ENCODE measurements around the gene TSPEAR.
A peak's percentile ranks its signal among the peaks of the same experiment; 100 is the strongest.
"Not testable (repeated sequence)": the region's sequence is repeated elsewhere in the genome, so short reads cannot be mapped to it uniquely, and the experiment has no call there.

The TSPEAR gene

DNA sequence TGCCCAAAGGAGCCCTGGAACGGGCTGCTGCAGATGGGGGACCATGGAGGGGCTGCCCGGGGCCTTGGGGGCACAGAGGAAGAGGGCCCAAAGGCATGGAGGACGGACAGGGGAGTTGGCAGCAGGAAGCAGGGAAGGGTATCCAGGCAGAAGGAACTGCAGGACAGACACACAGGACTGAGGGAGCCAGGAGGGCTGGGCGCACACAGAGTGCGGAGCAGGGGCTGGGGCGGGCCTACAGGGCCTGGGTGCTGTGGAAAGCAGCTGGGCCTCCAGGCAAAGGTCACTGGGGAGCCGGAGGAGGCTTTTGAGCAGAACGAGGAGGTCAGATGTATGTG is 199.5 kb downstream of the TSPEAR start:
- no peak for DNase-seq

DNA sequence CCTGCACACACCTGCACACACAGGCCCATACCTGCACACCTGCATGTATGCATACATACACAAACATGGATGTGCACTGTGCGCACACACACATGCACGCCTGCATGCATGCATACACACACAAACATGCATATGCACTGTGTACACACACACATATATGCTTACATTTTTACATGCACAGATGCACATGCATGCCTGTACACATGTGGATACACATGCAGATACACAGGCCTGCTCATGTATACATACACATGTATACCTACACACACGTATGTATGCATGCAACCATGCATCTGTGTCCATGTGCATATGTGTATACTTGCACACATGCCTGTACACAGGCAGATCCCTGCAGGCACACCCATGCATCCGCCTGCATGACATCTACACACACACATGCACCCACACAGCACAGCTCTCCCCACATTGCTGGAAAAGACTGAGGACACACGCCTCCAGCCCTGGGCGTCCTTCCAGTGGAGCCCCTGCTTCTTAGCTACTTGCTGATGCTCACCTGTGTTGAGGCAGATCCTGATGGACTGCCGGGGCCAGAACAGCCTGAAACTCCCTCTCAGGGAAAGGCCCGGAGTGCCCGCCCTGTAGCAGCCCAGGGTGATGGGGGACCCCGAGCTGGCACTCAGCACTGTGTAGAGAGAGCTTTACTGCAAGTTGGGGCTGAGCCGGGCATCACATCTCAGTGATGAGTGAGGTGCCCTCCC is 200.0 kb downstream of the TSPEAR start:
- no peak for DNase-seq

DNA sequence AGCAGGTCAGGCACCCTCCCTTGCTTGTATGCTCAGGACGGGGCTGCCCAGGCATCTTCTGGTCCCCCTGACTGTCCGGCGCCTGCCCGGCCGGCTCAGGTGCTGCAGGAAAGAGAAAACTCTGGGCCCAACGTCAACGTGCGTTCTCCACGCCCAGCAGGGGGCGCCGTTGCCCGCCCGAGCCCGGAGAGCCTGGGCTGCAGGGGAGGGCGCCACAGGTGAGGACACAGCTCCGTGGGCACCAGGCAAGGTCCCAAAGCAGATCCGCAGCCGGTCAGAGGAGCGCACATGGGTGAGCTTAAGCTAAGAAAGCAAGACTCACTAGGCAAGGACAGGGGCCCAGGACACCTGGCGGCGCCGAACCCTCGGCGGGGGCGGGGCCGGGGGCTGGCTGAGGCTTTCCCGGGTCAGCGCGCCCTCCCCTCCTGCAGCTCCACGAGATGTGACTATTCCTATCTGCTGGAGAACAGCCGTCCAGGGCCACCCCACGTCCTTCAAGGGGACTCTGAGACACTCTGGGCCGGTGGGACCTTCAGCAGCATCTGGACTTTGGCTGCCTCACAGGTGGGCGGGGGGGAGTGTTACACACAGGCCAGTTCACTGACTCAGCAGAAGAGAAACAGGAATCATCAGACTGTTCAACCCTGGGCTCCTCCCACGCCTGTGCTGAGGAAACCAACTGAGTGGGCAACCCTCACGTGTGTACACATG is 200.7 kb downstream of the TSPEAR start:
- DNase-seq = peak; percentile 18

DNA sequence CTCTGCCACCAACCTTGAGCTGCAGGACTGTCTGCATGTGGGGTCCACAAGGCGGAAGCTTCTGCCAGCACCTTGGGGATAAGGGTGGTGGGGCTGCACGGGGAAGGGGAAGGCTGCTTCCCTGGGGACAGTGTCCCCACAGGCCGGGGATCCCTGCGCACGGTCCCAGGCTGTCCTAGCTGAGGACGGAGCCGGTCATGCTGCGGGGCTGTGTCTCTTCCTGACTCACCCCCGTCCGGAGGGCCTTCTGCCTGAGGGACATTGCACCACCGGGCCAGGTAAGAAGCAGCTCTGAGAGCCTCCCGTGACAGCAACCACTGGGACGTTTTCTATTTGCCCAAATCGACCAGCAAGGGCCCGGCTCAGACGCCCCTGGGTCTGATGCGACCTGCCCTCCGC is 201.3 kb downstream of the TSPEAR start:
- no peak for DNase-seq

DNA sequence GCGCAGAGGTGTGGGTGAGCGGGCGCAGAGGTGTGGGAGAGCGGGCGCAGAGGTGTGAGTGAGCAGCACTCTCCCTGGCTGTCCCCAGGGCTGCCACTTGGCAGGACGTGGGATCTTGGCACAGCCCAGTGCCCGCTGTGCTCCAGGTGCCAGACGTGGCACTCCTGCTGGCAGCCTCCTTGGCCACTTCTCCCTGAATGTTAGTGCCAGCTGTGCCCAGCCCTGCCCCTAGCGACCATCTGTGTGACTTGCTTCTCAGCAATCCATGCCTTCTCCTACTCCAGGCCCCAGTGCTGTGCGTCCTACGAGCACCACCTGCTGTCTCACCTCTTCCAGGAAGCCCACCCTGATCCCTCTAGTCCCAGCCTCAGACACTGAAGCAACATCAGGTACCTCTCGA is 201.8 kb downstream of the TSPEAR start:
- peak; percentile 15 for DNase-seq

DNA sequence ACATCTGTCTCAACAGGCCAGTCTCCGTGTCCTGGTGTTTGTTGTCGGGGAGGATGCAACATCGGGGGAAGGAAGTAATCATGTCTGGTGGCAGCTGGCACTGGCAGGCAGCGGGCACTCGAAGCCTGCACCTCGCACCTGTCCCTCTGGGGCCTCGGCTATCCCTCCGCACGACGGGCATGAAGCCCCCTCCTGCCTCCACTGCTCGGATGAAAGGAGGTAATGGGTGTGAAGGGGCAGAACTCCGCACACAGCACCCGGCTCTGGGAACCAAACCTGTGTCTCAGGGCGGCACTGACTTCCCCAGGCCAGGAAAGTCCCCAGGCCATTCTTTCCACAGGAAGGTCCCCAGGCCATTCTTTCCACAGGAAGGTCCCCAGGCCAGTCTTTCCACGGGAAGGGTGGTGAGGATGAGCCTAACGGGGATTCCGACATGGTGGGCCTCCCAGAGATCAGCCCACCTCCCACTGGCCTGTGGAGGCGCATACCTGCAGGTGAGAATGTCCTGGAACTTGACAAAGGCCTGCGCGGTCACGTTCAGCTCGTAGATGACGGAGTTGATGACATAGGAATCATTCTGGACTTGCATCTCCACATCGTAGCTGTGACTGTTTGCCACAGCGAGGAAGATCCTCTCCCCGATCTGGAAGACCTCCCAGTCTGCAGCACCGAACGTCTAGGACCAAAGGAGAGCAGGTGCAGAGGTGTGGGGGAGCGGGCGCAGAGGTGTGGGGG is 202.5 kb downstream of the TSPEAR start:
- DNase-seq = no peak

GRCh38 chr21:44508426-44508710 is 203.0 kb downstream of the TSPEAR start:
- DNase-seq = no peak

DNA sequence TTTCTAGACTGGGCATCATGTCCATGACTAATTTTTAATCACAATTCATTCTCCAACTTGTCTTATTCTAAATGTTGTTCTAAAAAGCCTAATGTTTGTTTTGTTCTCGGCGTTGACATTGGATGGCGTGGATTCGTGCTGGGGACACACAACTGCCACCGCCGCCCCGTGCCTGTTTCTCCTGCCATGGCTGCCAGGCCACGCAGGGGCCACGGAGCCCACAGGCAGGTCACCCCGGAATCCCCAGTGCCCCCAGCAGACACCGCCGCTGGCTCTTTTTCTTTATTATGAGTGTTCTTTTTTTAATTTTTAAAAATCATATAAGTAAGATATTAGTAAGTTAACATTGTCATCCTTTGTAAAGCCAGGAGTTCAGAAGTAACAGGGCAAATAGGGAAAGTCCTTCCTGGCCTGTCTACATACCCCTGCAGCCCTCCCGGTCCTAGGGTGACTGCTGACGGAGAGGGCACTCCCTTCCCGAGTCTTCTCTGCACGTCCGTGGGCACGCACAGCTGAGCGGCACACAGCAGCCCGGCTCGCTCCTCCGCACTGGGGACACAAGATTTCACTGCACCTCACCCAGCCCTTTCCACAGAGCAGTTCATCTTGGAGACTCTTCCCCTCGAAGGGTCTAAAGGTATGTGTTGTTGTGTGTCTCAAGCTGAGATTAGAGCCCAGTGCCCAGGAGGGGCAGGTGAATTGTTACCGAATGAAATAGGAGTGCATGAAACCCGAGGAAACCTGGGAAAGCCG is 203.5 kb downstream of the TSPEAR start:
- no peak for DNase-seq

GRCh38 chr21:44506279-44507255 is 204.8 kb downstream of the TSPEAR start:
- DNase-seq = no peak

GRCh38 chr21:44505673-44506278 is 205.6 kb downstream of the TSPEAR start:
- no peak for DNase-seq

GRCh38 chr21:44503901-44504399 is 207.4 kb downstream of the TSPEAR start:
- DNase-seq = no peak

DNA sequence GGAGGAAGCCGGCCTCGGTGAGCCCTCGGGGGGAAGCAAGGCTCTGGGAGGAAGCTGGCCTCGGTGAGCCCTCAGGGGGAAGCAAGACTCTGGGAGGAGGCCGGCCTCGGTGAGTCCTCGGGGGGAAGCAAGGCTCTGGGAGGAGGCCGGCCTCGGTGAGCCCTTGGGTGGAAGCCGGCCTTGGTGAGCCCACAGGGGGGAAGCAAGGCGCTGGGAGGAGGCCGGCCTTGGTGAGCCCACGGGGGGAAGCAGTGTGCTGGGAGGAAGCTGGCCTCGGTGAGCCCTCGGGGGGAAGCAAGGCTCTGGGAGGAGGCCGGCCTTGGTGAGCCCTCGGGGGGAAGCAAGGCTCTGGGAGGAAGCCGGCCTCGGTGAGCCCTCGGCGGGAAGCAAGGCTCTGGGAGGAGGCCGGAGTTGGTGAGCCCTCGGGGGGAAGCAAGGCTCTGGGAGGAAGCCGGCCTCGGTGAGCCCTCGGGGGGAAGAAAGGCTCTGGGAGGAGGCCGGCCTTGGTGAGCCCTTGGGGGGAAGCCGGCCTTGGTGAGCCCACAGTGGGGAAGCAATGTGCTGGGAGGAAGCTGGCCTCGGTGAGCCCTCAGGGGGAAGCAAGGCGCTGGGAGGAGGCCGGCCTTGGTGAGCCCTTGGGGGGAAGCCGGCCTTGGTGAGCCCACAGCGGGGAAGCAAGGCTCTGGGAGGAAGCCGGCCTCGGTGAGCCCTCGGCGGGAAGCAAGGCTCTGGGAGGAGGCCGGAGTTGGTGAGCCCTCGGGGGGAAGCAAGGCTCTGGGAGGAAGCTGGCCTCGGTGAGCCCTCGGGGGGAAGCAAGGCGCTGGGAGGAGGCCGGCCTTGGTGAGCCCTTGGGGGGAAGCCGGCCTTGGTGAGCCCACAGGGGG is 208.1 kb downstream of the TSPEAR start:
- DNase-seq = not testable (repeated sequence)

- DNase-seq = no peak
Observed at GRCh38 chr21:44502171-44502958, 209.0 kb downstream of the TSPEAR start.

- DNase-seq = no peak
Observed at GRCh38 chr21:44500111-44500510, 211.3 kb downstream of the TSPEAR start.

- no peak for DNase-seq
Observed at GRCh38 chr21:44499631-44500030, 211.7 kb downstream of the TSPEAR start.

DNA sequence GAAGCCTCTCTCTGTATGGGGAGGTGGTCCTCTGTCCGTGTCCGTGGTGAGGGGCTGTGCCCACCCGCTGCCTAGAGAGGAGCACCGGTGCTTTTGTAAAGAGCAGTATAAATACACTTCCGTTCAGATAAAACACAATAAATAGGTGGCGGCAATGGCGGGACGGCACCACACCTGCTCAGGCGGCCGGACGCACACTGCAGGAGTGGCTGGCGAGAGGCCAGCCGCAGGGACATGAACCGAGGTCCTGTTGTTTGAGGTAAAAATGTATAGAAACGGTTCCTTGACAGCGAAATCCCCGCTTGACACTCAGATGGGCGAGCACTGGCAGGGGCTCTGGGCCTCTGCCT is 212.2 kb downstream of the TSPEAR start:
- no peak for DNase-seq

DNA sequence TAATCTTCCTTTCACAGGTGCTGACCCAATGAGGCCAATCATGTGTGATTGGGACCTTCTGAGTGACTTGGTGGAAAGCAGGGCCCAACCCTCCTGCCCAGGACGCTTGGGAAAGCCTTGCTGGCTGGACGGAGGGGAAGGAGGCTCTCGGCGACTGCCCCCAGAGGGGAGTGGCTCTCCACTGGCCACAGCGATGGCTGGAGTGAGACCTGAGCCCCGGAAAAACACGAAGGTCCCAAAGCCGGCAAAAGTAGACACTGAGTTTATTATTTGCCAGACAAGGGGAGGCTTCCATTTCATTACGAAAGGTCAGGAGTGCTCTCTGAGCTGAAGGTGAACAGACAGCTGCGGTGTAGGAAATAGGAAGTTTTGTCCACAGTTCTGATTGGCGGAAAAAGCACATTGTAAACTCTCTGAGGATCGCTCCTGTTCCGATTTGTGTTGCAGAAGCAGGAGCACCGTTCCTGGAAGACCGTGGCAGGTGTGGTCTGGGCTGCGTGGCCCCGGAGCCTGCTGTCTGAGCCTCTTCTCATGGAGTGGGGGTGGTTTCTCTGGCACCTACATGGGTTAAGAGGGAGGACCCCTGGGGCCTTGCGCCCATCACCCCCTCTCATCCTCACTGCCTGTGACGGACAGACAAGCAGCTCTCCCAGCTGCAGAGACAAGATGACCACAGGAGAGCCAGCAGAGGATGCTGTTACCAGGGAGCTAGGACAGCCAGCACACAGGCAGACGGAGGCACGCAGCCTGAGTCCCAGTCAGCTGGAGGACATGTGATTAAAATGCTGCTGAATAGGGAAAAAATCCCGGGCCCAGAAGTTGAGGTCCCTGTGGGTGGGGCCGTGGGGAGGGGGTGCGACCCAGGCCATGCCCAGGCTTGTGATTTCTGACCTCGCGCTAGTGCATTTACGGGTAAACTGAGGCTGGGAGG is 212.8 kb downstream of the TSPEAR start:
- peak; percentile 14 for DNase-seq

DNA sequence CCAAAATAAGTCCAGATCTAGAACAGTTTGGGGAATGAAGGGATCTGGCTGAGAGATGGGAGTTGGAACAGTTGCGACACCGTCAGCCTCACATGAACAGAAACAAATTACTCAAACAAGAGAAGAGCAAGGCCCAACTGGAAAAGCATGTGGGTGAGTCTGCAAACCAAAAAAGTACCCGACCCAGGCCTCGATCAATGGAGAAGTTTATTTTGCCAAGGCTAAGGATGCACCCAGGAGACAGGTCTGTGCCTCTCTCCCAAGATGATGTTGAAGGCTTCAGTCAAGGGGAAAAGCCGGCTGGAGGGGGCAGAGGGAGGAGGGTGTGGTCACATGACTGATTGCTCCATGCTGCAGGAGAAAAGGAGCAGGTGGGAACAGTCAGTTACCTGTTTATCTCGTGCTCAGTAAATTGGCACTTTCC is 213.7 kb downstream of the TSPEAR start:
- peak; percentile 29 for DNase-seq

Data from SHP77 treated with DMSO at 0.1 percent for 48 hours (cell line).